PC-9 (cell line): Measurements from ENCODE around the gene CAMK2B. TPM values are rescaled to one million over a fixed set of nuclear protein-coding genes. Genes with fewer than 3 reads are reported as not detected.

Experiments
- BruUV-seq: library from RNA; stranded (reverse); fragments of 400-500 nt; replicated peaks from 2 replicates; lab custom pipeline; 2021; lab: Mats Ljungman, UMichigan
- CTCF ChIA-PET: fragments of 300-600 bp; sonication (Branson Sonifier 250); formaldehyde crosslinking; loops from one replicate; lab custom pipeline; 2022; ENCODE audit warnings: antibody characterized with exemption; lab: Charles Lee
- POLR2A ChIA-PET: fragments of 300-600 bp; sonication (Branson Sonifier 250); formaldehyde crosslinking; loops from one replicate; lab custom pipeline; 2022; ENCODE audit warnings: antibody characterized with exemption; ENCODE audit not compliant: unreplicated experiment; lab: Charles Lee
- DNase-seq, 2 experiments: peaks; one replicate each; pipeline versions ENCODE4 v3.0.0 to v3.0.0-alpha.2; 2015 to 2022; ENCODE audit warnings: mixed read lengths in 1 of 2
- H2AFZ ChIP-seq: fragments of 200-600 bp; sonication (generic); 2 replicates; pipeline ENCODE4 v1.8.1; 2017; ENCODE audit warnings: antibody characterized with exemption
- H3F3A ChIP-seq: fragments of 200-600 bp; sonication (generic); 2 replicates; pipeline ENCODE4 v1.8.1; 2017; ENCODE audit warnings: antibody characterized with exemption, mild to moderate bottlenecking, low read depth; ENCODE audit not compliant: insufficient read depth
- H3K27ac ChIP-seq: fragments of 200-600 bp; sonication (generic); 2 replicates; pipeline ENCODE4 v1.6.1; 2016; ENCODE audit warnings: mixed run types
- H3K27me3 ChIP-seq: fragments of 200-600 bp; sonication (generic); 2 replicates; pipeline ENCODE4 v1.6.1; 2016; ENCODE audit warnings: low read depth, mixed run types; ENCODE audit not compliant: insufficient read depth
- H3K36me3 ChIP-seq: fragments of 200-600 bp; sonication (generic); 2 replicates; pipeline ENCODE4 v1.6.1; 2016; ENCODE audit warnings: low read depth, mixed run types
- H3K4me1 ChIP-seq: fragments of 200-600 bp; sonication (generic); replicated peaks from 2 replicates; pipeline ENCODE4 v1.6.1; 2016; ENCODE audit warnings: mixed run types; ENCODE audit not compliant: insufficient read depth
- H3K4me2 ChIP-seq: fragments of 200-600 bp; sonication (generic); 2 replicates; pipeline ENCODE4 v1.6.1; 2017; ENCODE audit warnings: mixed run types
- H3K4me3 ChIP-seq: fragments of 200-600 bp; sonication (generic); 2 replicates; pipeline ENCODE4 v1.6.1; 2016; ENCODE audit warnings: mixed run types
- H3K79me2 ChIP-seq: fragments of 200-600 bp; sonication (generic); 2 replicates; pipeline ENCODE4 v1.6.1; 2017; ENCODE audit warnings: low read depth, mixed run types
- H3K9me2 ChIP-seq: fragments of 200-600 bp; sonication (generic); 2 replicates; pipeline ENCODE4 v1.8.1; 2017; ENCODE audit warnings: mild to moderate bottlenecking; ENCODE audit not compliant: insufficient read depth
- H3K9me3 ChIP-seq: fragments of 200-600 bp; sonication (generic); 2 replicates; pipeline ENCODE4 v1.8.1; 2016; ENCODE audit warnings: low read depth; ENCODE audit not compliant: insufficient read depth
- H4K20me1 ChIP-seq: fragments of 200-600 bp; sonication (generic); 2 replicates; pipeline ENCODE4 v1.8.1; 2017; ENCODE audit not compliant: insufficient read depth
- EZH2 ChIP-seq: fragments of 200-600 bp; sonication (generic); IDR thresholded peaks from 2 replicates; pipeline ENCODE4 v1.8.0; 2017; ENCODE audit warnings: antibody characterized with exemption, low read depth
- intact Hi-C: fragments of 100-400 bp; cut with micrococcal nuclease; formaldehyde crosslinking; loops from one replicate; pipeline ENCODE4 v1.10.0; 2022; ENCODE audit not compliant: unreplicated experiment
- total RNA-seq: library from RNA; stranded (reverse); gene quantifications from 2 replicates; pipeline ENCODE4 v1.2.3, GENCODE V29; 2021
- TF ChIP-seq, protein P1 (sequence below): fragments of 200-600 bp; sonication (generic); conservative IDR thresholded peaks from 2 replicates; pipeline ENCODE4 v1.6.1; 2017; ENCODE audit warnings: mixed run types, antibody characterized with exemption, mild to moderate bottlenecking, moderate library complexity

Gene CAMK2B
- total RNA-seq, 1 experiment from 2014 or later = 0.15 TPM

DNA sequence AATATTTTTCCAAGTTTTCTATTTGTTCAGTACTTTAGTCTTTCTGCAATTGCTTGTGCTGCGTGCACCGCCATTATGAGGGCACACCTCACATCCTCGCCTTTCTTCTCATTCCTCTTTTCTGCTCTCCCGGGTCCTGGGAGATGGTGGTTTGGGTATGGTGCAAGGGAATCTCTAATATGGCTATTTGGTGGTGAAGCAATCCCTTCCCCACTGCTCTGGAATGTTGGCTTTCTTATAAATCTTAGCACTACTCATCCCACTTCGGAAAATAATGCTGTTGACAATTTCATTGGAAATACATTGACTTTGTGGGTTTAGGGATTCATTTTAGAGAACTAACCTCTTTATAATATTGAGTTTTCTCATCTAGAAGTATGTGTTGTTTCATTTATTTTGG lies 134.2 kb downstream of the CAMK2B start:
- H3K9me3 ChIP-seq = no peaks in the 10 kb centered on the region
- no peaks in the 10 kb centered on the region for H3K36me3 ChIP-seq
- DNase-seq = no peak
- intact Hi-C loops = no loop called here
- peaks cover 6% of the 10 kb centered on the region; the same call in 1 of the 2 replicates for H3F3A ChIP-seq
- no peaks in the 10 kb centered on the region for H3K9me2 ChIP-seq
- H3K4me3 ChIP-seq = no peak overlapping the region
- no peak for TF ChIP-seq EZH2
- TF ChIP-seq, protein P1, sequence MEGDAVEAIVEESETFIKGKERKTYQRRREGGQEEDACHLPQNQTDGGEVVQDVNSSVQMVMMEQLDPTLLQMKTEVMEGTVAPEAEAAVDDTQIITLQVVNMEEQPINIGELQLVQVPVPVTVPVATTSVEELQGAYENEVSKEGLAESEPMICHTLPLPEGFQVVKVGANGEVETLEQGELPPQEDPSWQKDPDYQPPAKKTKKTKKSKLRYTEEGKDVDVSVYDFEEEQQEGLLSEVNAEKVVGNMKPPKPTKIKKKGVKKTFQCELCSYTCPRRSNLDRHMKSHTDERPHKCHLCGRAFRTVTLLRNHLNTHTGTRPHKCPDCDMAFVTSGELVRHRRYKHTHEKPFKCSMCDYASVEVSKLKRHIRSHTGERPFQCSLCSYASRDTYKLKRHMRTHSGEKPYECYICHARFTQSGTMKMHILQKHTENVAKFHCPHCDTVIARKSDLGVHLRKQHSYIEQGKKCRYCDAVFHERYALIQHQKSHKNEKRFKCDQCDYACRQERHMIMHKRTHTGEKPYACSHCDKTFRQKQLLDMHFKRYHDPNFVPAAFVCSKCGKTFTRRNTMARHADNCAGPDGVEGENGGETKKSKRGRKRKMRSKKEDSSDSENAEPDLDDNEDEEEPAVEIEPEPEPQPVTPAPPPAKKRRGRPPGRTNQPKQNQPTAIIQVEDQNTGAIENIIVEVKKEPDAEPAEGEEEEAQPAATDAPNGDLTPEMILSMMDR = no peak
- no peak overlapping the region for H2AFZ ChIP-seq
- no peaks in the 10 kb centered on the region for H4K20me1 ChIP-seq
- POLR2A ChIA-PET = no interaction called here
- H3K4me1 ChIP-seq = peaks cover 3% of the 10 kb centered on the region; the same call in 1 of the 2 replicates
- no peaks in the 10 kb centered on the region for H3K27me3 ChIP-seq
- no peaks in the 10 kb centered on the region for H3K79me2 ChIP-seq
- H3K4me2 ChIP-seq = no peak overlapping the region
- CTCF ChIA-PET = no interaction called here
- no TSS peak for BruUV-seq
- H3K27ac ChIP-seq = no peak overlapping the region

DNA sequence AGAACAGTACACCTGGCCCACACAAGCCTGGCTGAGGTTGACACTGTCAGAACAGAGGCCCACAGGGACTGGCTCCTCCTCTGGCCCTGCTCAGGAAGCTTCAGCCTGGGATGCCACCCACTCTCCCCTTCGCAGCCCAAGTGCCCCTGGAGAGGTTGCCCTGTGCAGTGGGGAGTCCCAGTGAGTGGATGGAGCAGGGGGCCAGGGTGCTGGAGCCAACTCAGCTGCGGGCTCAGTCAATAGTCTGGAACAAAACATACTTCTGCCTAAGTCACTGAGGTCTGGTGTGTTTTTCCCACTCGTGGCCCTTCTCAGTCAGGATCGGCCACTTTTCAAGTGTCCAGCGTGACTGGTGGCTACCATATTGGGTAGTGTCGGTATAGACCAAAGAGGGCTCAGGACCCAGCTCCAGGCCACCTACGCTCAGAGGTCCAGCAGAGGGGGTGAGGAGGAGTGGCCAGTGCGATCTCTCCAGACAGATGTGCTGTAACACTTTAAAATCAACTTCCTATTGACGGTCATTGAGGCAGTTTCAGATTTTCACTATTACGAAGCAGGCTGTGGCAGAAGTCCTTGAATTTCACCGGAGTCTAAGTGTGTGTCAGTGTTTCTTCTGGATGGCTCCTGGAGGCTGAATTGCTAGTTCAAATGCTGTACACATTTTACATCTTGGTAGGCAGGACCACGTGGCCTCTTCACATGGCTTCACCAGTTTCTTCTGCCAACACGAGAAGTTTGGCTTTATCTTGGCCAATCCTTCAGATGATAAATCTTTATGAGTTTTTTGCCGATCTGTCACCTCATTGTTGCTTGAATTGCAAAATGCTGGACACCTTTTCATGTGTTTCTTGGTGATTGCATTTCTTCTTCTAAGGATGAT lies 135.2 kb downstream of the CAMK2B start:
- DNase-seq = no peak
- Histone ChIP-seq H2AFZ (no peak overlapping the region), H3K27ac (no peak overlapping the region), H3K36me3 (no peaks in the 10 kb centered on the region), H4K20me1 (no peaks in the 10 kb centered on the region), H3K9me2 (no peaks in the 10 kb centered on the region), H3K4me2 (no peak overlapping the region), H3K27me3 (no peaks in the 10 kb centered on the region), H3K4me1 (peaks cover 12% of the 10 kb centered on the region), H3F3A (peaks cover 6% of the 10 kb centered on the region; the same call in 1 of the 2 replicates), H3K4me3 (no peak overlapping the region), H3K79me2 (no peaks in the 10 kb centered on the region), H3K9me3 (no peaks in the 10 kb centered on the region)
- no TSS peak for BruUV-seq
- CTCF ChIA-PET = no interaction called here
- TF ChIP-seq EZH2 = no peak
- TF ChIP-seq, protein P1 = no peak
- intact Hi-C loops = no loop called here
- POLR2A ChIA-PET = no interaction called here

DNA sequence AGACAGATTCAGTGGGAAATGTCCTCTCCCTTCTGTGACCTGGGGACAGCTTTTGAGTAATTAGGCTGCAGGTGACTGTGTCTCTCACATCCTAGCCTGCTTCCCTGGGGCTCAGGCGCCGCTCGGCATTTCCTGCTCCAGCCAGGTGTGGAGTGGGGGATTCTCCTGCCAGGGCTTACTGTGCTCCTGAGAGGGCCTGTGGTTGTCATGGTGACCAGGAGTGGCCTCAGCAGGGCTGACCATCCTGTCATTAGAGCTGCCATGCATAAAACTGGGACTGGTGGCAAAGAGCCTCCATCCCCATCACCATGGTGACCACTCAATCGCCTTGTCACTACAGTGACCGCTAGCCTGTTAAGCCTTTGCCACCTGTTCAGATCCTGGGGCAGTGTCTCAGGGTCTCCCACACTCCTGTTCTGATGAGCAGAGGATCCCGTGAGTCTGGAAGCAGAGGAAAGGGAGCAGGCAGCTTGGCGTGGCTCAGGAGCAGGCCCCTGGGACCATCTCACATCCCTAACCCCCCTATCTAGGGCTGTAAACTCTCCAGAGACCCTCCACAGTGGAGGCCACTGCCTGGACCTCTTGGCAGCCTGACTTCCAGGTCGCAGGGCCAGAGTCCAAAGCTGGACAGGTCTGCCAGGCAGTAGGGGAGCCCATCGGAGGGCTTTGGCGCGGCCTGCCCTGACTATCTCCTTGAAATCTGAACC lies 136.0 kb downstream of the CAMK2B start, which contains the start of gene GCK:
Gene GCK (minus strand): TSS at position 154 of the 707 bp plus-strand sequence. CDS start 486 bp downstream, outside the sequence.
- H2AFZ ChIP-seq = no peak within 1 kb of the TSS

More for the DNA sequence above, 136.0 kb downstream of the CAMK2B start, which contains the start of gene GCK:
- H3K27ac ChIP-seq = no peak within 1 kb of the TSS
- H3F3A ChIP-seq = peaks cover 12% of the 10 kb centered on the region; the same call in 1 of the 2 replicates
- POLR2A ChIA-PET = no interaction called here
- no peak for DNase-seq
- no peak within 1 kb of the TSS for H3K4me3 ChIP-seq
- no TSS peak for BruUV-seq
- peaks cover 19% of the 10 kb centered on the region for H3K4me1 ChIP-seq
- H3K4me2 ChIP-seq = no peak within 1 kb of the TSS
- CTCF ChIA-PET = no interaction called here
- TF ChIP-seq EZH2 = no peak
- TF ChIP-seq, protein P1 = no peak
- H3K79me2 ChIP-seq = no peaks in the 10 kb centered on the region
- H4K20me1 ChIP-seq = no peaks in the 10 kb centered on the region
- intact Hi-C loops = no loop called here
- no peaks in the 10 kb centered on the region for H3K27me3 ChIP-seq
- H3K36me3 ChIP-seq = no peaks in the 10 kb centered on the region
- no peaks in the 10 kb centered on the region for H3K9me3 ChIP-seq
- no peaks in the 10 kb centered on the region for H3K9me2 ChIP-seq
